ENCODE data around the gene STRN. TPM values are rescaled to one million over a fixed set of nuclear protein-coding genes. Genes with fewer than 3 reads are reported as not detected.
A peak's percentile ranks its signal among the peaks of the same experiment; 100 is the strongest.

The STRN gene
- total RNA-seq, 2 donors from 2014 or later = 44.0 to 50.6 TPM

DNA sequence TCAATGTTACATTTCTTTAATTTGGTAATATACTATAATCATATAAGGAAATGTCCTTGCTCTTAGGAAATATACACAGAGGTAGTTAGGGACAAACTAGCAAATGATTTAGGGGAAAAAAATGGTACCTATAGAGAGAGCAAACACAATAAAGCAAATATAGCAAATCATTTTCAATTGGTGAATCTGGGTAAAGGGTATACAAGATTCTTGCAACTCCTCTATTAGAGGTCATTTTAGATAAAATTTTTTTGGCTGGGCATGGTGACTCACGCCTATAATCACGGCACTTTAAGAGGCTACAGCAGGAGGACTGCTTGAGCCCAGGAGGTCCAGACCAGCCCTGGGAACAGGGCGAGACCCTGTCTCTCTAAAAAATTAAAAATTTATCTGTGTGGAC lies 44.4 kb downstream of the STRN start:
- Histone ChIP-seq H3K9ac (ENCODE audit: extremely low read depth, low read length, poor library complexity, severe bottlenecking) (no peak overlapping the region), H3K36me3 (ENCODE audit: control insufficient read depth, insufficient read depth, low read length) (peaks cover 7% of the 10 kb centered on the region), H3K27me3 (ENCODE audit: control insufficient read depth, insufficient read depth, low read length, poor library complexity, severe bottlenecking) (no peaks in the 10 kb centered on the region), H3K4me3 (ENCODE audit: low read length) (no peak overlapping the region), H3K4me1 (ENCODE audit: control insufficient read depth, insufficient read depth, low read length) (peaks cover 19% of the 10 kb centered on the region), H3K9me3 (ENCODE audit: control insufficient read depth, low read length) (no peaks in the 10 kb centered on the region), H3K27ac (ENCODE audit: low read depth, low read length) (no peak overlapping the region)
- Mint-ChIP-seq H3K4me3 (no peak overlapping the region), H3K4me1 (peaks cover 31% of the 10 kb centered on the region), H3K9me3 (peaks cover 3% of the 10 kb centered on the region), H3K27ac (no peak overlapping the region), H3K36me3 (ENCODE audit: low read depth) (peaks cover 20% of the 10 kb centered on the region), H3K27me3 (ENCODE audit: insufficient read depth) (no peaks in the 10 kb centered on the region)
- no peak for DNase-seq
- TF ChIP-seq, protein P1, sequence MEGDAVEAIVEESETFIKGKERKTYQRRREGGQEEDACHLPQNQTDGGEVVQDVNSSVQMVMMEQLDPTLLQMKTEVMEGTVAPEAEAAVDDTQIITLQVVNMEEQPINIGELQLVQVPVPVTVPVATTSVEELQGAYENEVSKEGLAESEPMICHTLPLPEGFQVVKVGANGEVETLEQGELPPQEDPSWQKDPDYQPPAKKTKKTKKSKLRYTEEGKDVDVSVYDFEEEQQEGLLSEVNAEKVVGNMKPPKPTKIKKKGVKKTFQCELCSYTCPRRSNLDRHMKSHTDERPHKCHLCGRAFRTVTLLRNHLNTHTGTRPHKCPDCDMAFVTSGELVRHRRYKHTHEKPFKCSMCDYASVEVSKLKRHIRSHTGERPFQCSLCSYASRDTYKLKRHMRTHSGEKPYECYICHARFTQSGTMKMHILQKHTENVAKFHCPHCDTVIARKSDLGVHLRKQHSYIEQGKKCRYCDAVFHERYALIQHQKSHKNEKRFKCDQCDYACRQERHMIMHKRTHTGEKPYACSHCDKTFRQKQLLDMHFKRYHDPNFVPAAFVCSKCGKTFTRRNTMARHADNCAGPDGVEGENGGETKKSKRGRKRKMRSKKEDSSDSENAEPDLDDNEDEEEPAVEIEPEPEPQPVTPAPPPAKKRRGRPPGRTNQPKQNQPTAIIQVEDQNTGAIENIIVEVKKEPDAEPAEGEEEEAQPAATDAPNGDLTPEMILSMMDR (conservative IDR thresholded peaks at IDR 0.05) = no peak
- WGBS, 2 experiments (ENCODE audit: insufficient coverage in 1 of 2, insufficient read length in 1 of 2) = 69 to 88% methylated on average over 2 to 3 of the region's 3 CpGs

DNA sequence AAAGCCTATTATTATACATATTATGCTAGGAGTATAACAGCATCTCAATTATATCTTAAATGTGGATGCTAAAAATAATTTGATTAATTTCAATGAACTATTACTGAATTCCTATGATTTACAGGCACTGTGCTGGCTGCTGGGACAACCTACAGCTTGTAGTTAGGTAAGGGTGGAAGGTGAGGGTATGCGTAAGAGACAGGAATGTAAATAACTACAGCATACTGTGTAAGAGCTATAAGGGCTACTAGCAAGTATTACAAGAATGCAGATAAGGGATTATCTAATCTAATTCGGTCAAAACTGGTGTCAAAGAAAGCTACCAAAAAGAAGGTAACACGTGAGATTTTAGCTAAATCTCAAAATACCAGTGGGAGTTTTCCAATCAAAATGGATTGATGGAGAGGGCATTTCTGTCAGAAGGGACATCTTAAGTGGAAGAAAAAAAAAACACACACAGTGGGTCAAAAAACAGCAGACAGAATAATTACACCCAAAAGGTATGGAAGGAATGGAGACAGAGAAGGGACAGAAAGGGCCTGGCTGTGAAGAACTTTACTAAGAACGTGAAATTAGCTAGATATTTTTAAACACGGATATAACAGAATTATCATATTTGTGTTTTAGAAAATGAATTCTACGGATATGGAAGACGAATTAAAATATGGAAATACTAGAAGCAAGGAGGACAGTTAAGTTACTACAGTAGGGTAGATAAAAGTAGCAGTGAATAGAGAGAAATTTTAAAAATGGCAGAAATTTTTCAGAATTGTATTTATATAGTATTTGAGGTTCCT lies 47.1 kb downstream of the STRN start:
- H3K9ac ChIP-seq (ENCODE audit: extremely low read depth, low read length, poor library complexity, severe bottlenecking) = peak overlapping the region; percentile 71
- WGBS, 2 experiments (ENCODE audit: insufficient coverage in 1 of 2, insufficient read length in 1 of 2) = 55 to 68% methylated on average over 7 of the region's 7 CpGs

DNA sequence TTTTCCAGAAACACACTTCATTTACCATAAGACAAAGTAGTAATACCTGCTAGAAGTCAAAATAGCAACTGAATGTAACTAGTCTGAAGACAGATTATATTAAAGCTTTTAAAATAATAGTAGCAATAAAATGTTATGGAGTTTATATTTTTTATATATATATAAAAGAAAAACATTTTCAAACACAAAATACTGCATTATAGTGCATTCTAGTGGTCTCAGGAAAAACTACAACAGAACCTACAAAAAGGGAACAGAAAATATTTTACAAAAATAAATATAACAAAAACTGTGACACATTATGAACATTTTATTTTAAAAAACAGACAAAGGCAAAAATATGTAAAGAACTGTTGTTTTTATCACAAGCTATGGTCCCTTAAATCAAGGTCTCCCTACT lies 48.0 kb downstream of the STRN start:
- H3K4me1 Mint-ChIP-seq = peaks cover 30% of the 10 kb centered on the region
- TF ChIP-seq, protein P1 (conservative IDR thresholded peaks at IDR 0.05) = peak; percentile 67
- H3K9me3 ChIP-seq (ENCODE audit: control insufficient read depth, low read length) = no peaks in the 10 kb centered on the region
- peak overlapping the region; percentile 88 for H3K27ac Mint-ChIP-seq
- no peak overlapping the region for H3K4me3 Mint-ChIP-seq
- peaks cover 15% of the 10 kb centered on the region for H3K36me3 ChIP-seq (ENCODE audit: control insufficient read depth, insufficient read depth, low read length)
- H3K9ac ChIP-seq (ENCODE audit: extremely low read depth, low read length, poor library complexity, severe bottlenecking) = peak overlapping the region; percentile 71
- DNase-seq = no peak
- peak overlapping the region; percentile 67 for H3K4me3 ChIP-seq (ENCODE audit: low read length)
- no peaks in the 10 kb centered on the region for H3K27me3 ChIP-seq (ENCODE audit: control insufficient read depth, insufficient read depth, low read length, poor library complexity, severe bottlenecking)
- H3K36me3 Mint-ChIP-seq (ENCODE audit: low read depth) = peaks cover 14% of the 10 kb centered on the region
- no peaks in the 10 kb centered on the region for H3K27me3 Mint-ChIP-seq (ENCODE audit: insufficient read depth)
- H3K4me1 ChIP-seq (ENCODE audit: control insufficient read depth, insufficient read depth, low read length) = peaks cover 27% of the 10 kb centered on the region
- no peaks in the 10 kb centered on the region for H3K9me3 Mint-ChIP-seq
- no peak overlapping the region for H3K27ac ChIP-seq (ENCODE audit: low read depth, low read length)

More for the DNA sequence above, 47.1 kb downstream of the STRN start:
- H3K4me3 ChIP-seq (ENCODE audit: low read length) = peak overlapping the region; percentile 67
- H3K4me1 Mint-ChIP-seq = peaks cover 30% of the 10 kb centered on the region
- H3K27ac ChIP-seq (ENCODE audit: low read depth, low read length) = no peak overlapping the region
- H3K36me3 ChIP-seq (ENCODE audit: control insufficient read depth, insufficient read depth, low read length) = peaks cover 5% of the 10 kb centered on the region
- TF ChIP-seq, protein P1 (conservative IDR thresholded peaks at IDR 0.05) = no peak
- no peaks in the 10 kb centered on the region for H3K27me3 Mint-ChIP-seq (ENCODE audit: insufficient read depth)
- no peak overlapping the region for H3K4me3 Mint-ChIP-seq
- H3K27me3 ChIP-seq (ENCODE audit: control insufficient read depth, insufficient read depth, low read length, poor library complexity, severe bottlenecking) = no peaks in the 10 kb centered on the region
- peaks cover 27% of the 10 kb centered on the region for H3K4me1 ChIP-seq (ENCODE audit: control insufficient read depth, insufficient read depth, low read length)
- DNase-seq = no peak
- H3K9me3 Mint-ChIP-seq = peaks cover 3% of the 10 kb centered on the region
- H3K9me3 ChIP-seq (ENCODE audit: control insufficient read depth, low read length) = no peaks in the 10 kb centered on the region
- peak overlapping the region; percentile 88 for H3K27ac Mint-ChIP-seq
- H3K36me3 Mint-ChIP-seq (ENCODE audit: low read depth) = peaks cover 18% of the 10 kb centered on the region
